ENCODE results near the gene FOXP3. TPM values are rescaled to one million over a fixed set of nuclear protein-coding genes. Genes with fewer than 3 reads are reported as not detected.

The FOXP3 gene
- total RNA-seq, 4 donors from 2014 or later: 0.20 to 0.42 TPM; not detected in 2

DNA sequence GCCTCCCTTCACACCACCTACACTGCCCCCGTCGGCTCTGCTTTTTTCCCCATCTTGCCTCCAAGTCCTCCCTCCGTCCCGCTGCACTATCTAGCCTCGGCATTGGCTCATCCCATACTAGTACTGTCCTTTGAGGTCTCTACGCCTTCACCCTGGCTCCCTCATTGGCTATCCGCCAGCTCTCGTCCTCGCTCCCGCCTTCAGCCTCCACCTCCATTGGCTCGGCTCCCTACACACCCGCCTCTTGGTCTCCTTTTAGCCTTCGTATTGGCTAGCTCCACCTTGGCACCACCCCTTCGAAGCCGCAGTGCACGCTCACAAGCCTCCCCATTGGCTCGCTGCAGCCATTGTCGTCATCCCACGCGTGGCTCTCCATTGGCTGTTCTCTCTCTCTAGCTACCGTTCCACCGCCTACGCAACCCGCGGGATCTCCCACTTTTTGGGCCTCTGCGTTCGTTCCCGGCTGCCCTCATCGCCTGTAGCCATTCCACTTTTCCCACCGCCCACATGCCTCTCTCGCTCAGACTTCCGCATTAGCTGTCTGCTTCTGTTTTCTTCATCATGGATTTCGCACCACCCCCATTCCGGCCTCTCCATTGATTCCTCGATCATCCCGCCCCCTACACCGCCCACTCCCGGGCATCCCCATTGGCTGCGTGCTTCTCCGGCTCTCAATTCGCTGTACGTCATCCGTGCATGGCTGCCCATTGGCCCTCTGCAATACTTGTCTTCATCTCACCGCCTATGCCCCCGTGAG lies 4.7 kb upstream of the FOXP3 start:
- Histone ChIP-seq H3K27me3 (no peaks in the 10 kb centered on the region), H3K9me3 (no peaks in the 10 kb centered on the region), H3K4me1 (peaks cover 0 to 39% (median 18%) of the 10 kb centered on the region in 4 donors), H3K36me3 (no peaks in the 10 kb centered on the region), H3K27ac (peak overlapping the region; percentile 89 to 98 (median 96)), H3K4me3 (peak overlapping the region; percentile 23 to 87 (median 72))
- peak; percentile 91 to 94 for DNase-seq (ENCODE audit: low spot score in 2 of 2)
- WGBS, 2 donors: 1 to 46% methylated on average over 43 to 45 of the region's 45 CpGs
- TF ChIP-seq, protein P1, sequence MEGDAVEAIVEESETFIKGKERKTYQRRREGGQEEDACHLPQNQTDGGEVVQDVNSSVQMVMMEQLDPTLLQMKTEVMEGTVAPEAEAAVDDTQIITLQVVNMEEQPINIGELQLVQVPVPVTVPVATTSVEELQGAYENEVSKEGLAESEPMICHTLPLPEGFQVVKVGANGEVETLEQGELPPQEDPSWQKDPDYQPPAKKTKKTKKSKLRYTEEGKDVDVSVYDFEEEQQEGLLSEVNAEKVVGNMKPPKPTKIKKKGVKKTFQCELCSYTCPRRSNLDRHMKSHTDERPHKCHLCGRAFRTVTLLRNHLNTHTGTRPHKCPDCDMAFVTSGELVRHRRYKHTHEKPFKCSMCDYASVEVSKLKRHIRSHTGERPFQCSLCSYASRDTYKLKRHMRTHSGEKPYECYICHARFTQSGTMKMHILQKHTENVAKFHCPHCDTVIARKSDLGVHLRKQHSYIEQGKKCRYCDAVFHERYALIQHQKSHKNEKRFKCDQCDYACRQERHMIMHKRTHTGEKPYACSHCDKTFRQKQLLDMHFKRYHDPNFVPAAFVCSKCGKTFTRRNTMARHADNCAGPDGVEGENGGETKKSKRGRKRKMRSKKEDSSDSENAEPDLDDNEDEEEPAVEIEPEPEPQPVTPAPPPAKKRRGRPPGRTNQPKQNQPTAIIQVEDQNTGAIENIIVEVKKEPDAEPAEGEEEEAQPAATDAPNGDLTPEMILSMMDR (IDR thresholded peaks at IDR 0.05): peak in 1 of 5 experiments; percentile 12
- TF ChIP-seq EP300 (IDR thresholded peaks at IDR 0.05) (peak in 1 of 2 donors; percentile 84), POLR2A (IDR thresholded peaks at IDR 0.05) (peak; percentile 38 to 71)

DNA sequence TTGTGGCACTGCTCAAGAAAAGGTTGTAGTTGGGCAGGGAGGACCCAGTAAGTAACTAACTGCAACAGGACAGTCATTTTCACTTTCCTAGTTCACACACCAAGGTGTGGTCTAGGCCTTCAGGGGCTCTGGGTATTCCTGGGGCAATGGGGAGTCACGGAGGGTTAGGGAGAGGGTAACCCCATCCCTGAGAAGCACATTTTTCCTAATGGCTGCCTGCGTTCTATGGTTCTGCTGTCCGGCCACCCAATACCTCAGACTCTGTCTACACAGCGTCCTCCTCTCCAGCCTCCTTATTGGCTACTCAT lies 4.1 kb upstream of the FOXP3 start:
- no peak for DNase-seq (ENCODE audit: low spot score in 2 of 2)
- Histone ChIP-seq H3K4me3 (peak overlapping the region; percentile 5 to 87 (median 72)), H3K27ac (peak overlapping the region; percentile 75 to 97 (median 92)), H3K27me3 (no peaks in the 10 kb centered on the region), H3K9me3 (no peaks in the 10 kb centered on the region), H3K4me1 (peaks cover 0 to 33% (median 18%) of the 10 kb centered on the region in 4 donors), H3K36me3 (no peaks in the 10 kb centered on the region)
- TF ChIP-seq EP300 (IDR thresholded peaks at IDR 0.05): no peak
- no peak for TF ChIP-seq POLR2A (IDR thresholded peaks at IDR 0.05)
- TF ChIP-seq, protein P1 (IDR thresholded peaks at IDR 0.05): no peak
- WGBS, 2 donors: 2 to 43% methylated on average over 4 of the region's 4 CpGs

GRCh38 chrX:49266523-49267445 lies 2.3 kb upstream of the FOXP3 start:
- 67 to 73% methylated on average over 8 to 10 of the region's 10 CpGs for WGBS, 2 donors
- no peak for DNase-seq (ENCODE audit: low spot score in 2 of 2)
- Histone ChIP-seq H3K9me3 (no peaks in the 10 kb centered on the region), H3K36me3 (no peaks in the 10 kb centered on the region), H3K27me3 (no peaks in the 10 kb centered on the region), H3K4me3 (no peak overlapping the region), H3K27ac (no peak overlapping the region), H3K4me1 (peaks cover 0 to 15% (median 10%) of the 10 kb centered on the region in 4 donors)
- TF ChIP-seq, protein P1 (IDR thresholded peaks at IDR 0.05): no peak
- TF ChIP-seq EP300 (IDR thresholded peaks at IDR 0.05) (no peak), POLR2A (IDR thresholded peaks at IDR 0.05) (no peak)

DNA sequence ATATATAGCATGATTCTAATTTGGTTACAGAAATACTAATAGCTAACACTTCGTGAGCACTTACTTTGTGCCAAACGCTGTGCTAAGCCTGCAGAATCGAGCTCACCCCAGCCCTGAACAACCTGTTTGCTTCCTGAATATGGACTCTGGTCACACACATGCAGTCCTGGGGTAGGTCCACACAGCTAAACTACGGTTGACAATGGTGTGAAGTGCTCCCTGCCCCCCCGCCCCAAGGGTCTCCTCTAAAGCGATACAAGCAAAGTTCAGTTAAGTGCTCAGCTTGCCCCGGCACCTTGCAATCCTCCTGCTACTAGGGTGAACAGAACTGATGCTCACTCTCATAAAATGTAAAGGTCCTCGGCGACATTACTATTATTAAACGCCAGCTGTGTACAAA lies 879 bp downstream of the FOXP3 start:
- no peak for DNase-seq (ENCODE audit: low spot score in 2 of 2)
- H3K9me3 ChIP-seq: no peaks in the 10 kb centered on the region
- 82 to 85% methylated on average over 10 of the region's 10 CpGs for WGBS, 2 donors
- no peaks in the 10 kb centered on the region for H3K27me3 ChIP-seq
- no peaks in the 10 kb centered on the region for H3K36me3 ChIP-seq
- TF ChIP-seq EP300 (IDR thresholded peaks at IDR 0.05) (no peak), POLR2A (IDR thresholded peaks at IDR 0.05) (no peak)
- TF ChIP-seq, protein P1 (IDR thresholded peaks at IDR 0.05): no peak
- H3K27ac ChIP-seq: no peak overlapping the region
- H3K4me1 ChIP-seq: no peaks in the 10 kb centered on the region
- no peak overlapping the region for H3K4me3 ChIP-seq

GRCh38 chrX:49262603-49263002 lies 1.9 kb downstream of the FOXP3 start:
- TF ChIP-seq EP300 (IDR thresholded peaks at IDR 0.05) (no peak), POLR2A (IDR thresholded peaks at IDR 0.05) (no peak)
- TF ChIP-seq, protein P1 (IDR thresholded peaks at IDR 0.05): no peak
- H3K27me3 ChIP-seq: no peaks in the 10 kb centered on the region
- no peaks in the 10 kb centered on the region for H3K4me1 ChIP-seq
- DNase-seq (ENCODE audit: low spot score in 2 of 2): no peak
- no peak overlapping the region for H3K27ac ChIP-seq
- no peaks in the 10 kb centered on the region for H3K9me3 ChIP-seq
- 60 to 92% methylated on average over 1 of the region's 1 CpG for WGBS, 2 donors
- no peak overlapping the region for H3K4me3 ChIP-seq
- H3K36me3 ChIP-seq: no peaks in the 10 kb centered on the region
